Mononuclear cell (primary cell): ENCODE data around the gene ZNF669. TPM values are rescaled to one million over a fixed set of nuclear protein-coding genes. Genes with fewer than 3 reads are reported as not detected.
"Not testable (repeated sequence)": the region's sequence is repeated elsewhere in the genome, so short reads cannot be mapped to it uniquely, and the experiment has no call there.

Source experiments
- H3K27me3 ChIP-seq: 2 replicates; pipeline ENCODE4 v1.6.0; 2011; ENCODE audit warnings: low read length, control low read depth; ENCODE audit not compliant: insufficient read depth
- H3K4me1 ChIP-seq: 2 replicates; pipeline ENCODE4 v1.5.1; 2011; ENCODE audit warnings: mild to moderate bottlenecking, low read length, control low read depth; ENCODE audit not compliant: insufficient read depth
- H3K4me3 ChIP-seq: 2 replicates; pipeline ENCODE4 v1.5.1; 2011; ENCODE audit warnings: mild to moderate bottlenecking, low read length, moderate library complexity
- H3K9me3 ChIP-seq: 2 replicates; pipeline ENCODE4 v1.5.1; 2011; ENCODE audit warnings: low read depth, mild to moderate bottlenecking, control low read depth, low read length
- total RNA-seq: library from RNA; depleted of rRNA; stranded (reverse); fragments of >200 nt; gene quantifications from one replicate; pipeline ENCODE4 v1.2.3, GENCODE V29; 2012

The ZNF669 gene
- 20.8 TPM for total RNA-seq

DNA sequence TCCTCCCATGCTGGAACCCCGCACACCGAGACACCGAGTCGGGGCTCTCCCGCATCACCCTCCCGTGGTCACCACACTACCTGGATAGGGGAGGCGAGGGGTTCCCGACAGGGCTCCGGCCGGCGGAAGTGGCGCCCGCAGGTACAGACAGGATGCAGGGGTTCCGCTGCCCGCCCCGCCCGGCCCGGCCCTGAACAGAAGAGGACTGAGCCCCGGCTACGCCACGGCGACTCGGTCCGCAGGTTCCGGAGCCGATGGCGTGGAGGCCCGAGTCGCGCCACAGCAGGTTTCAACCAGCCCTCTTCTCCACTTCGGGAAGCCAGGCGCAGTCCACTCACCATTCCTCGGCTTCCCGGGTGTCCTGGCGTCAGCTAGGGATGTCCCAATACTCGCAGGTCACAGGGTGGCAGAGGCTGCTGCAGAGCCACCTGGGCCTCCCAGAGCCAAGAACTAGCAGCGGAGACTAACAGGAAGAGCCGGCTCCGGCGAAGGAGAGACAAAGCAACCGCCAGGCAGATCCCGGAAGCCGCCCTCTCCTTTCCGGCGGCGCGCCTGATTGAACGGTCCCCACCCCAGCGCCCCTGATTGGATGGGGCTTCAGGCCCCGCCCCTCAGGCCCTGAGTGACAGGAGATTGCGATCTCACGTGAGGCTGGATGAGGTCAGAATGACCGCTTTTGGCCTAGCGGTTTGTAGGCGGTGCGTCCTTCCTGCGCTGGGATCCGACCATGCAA, at the start of gene ZNF669:
Gene ZNF669 (minus strand): TSS at position 498 of the 733 bp plus-strand sequence. CDS start 157 bp downstream, at position 341.
- Histone ChIP-seq H3K4me3 (peak within 1 kb of the TSS; percentile 94), H3K4me1 (peaks cover 14% of the 10 kb centered on the region), H3K9me3 (peaks cover 32% of the 10 kb centered on the region)

DNA sequence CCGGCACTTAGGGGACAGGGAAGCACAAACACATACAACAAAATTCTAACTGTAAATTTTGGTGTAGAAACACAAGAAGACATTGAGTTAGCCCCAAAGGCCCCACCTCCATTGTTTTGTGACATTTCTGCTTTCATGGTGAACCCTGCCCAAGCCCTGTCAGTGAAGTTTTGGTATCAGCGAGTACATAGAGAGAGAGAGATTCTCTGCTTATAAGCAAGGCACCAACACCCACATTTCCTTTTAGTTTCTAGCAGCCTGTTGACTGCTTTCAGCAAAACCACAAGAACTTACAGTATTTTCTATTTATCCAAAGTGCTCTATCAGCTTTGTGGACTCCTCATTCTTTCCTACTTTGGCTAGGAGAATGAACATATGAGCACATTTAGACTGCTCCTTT, 43.6 kb upstream of the ZNF669 start:
- no peaks in the 10 kb centered on the region for H3K27me3 ChIP-seq
- no peak overlapping the region for H3K4me3 ChIP-seq
- no peaks in the 10 kb centered on the region for H3K4me1 ChIP-seq
- H3K9me3 ChIP-seq, result peaks cover 72% of the 10 kb centered on the region

More for the DNA sequence above, at the start of gene ZNF669:
- H3K27me3 ChIP-seq, result peaks cover 8% of the 10 kb centered on the region

DNA sequence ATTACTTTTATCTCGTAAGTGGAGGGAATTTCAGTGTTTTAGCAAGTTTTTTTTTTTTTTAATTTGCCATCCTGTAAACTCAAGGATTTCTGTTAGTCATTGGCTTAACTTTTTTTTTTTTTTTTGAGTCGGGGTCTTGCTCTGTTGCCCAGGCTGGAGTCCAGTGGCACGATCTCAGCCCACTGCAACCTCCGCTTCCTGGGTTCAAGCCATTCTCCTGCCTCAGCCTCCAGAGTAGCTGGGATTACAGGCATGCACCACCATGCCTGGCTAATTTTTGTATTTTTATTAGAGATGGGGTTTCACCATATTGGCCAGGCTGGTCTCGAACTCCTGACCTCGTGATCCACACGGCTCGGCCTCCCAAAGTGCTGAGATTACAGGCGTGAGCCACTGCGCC, 43.0 kb upstream of the ZNF669 start:
- not testable (repeated sequence) for H3K27me3 ChIP-seq, H3K4me1 ChIP-seq, H3K4me3 ChIP-seq
- peaks cover 72% of the 10 kb centered on the region for H3K9me3 ChIP-seq

DNA sequence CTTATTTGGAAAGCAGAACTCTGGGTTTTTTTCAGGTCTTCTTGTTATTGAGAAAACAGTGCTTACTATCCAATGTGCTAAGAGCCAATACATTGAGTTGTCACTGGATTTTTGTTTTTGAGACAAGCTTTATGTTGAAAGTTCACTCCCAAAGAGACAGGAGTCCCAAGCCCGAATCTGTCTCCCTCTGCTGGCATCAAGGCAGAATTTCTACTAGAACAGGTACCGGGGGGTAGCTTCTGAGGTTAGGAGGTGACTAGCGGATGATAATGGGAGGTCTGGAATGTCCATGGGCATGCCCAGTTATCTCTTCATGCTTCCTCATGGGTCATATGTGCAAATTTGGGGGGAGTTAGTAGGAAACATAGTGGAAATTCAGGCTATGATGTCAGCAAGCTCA, 42.5 kb upstream of the ZNF669 start:
- no peaks in the 10 kb centered on the region for H3K4me1 ChIP-seq
- H3K27me3 ChIP-seq, result no peaks in the 10 kb centered on the region
- H3K4me3 ChIP-seq, result no peak overlapping the region
- H3K9me3 ChIP-seq, result peaks cover 73% of the 10 kb centered on the region

DNA sequence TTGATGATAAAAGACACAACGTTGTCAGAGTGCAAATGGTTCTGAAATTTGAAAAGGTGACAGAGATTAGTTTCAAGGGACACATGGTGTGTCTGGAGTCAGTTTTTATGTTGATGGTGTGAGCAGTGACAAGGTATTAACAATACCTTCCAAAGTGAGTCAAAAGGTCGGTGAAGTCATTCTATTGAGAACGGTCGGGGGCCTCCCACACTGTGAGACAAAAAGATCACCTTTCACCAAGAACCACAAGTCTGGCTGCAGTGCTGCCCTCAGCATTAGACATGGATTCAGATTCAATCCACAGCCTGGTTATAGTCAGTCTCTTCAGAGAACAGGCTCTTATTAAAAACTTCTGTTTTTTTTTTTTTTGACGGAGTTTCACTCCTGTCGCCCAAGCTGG, 41.1 kb upstream of the ZNF669 start:
- peaks cover 82% of the 10 kb centered on the region for H3K9me3 ChIP-seq

DNA sequence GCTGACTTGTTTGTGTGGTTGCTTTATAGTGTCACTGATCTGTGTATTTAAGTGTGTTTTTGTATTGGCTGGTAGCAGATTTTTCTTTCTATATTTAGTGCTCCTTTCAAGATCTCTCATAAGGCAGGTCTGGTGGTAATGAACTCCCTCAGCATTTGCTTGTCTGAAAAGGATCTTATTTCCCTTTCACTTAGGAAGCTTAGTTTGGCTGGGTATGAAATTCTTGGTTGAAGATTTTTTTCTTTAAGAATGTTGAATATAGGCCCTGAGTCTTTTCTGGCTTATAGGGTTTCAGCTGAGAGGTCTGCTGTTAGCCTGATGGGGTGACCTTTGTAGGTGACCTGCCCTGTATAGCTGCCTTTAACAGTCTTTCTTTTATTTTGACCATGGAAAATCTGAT, 35.4 kb upstream of the ZNF669 start:
- not testable (repeated sequence) for H3K4me3 ChIP-seq, H3K4me1 ChIP-seq, H3K27me3 ChIP-seq
- peaks cover 90% of the 10 kb centered on the region for H3K9me3 ChIP-seq

More for the DNA sequence above, 41.1 kb upstream of the ZNF669 start:
- Histone ChIP-seq H3K4me3 (no peak overlapping the region), H3K27me3 (no peaks in the 10 kb centered on the region), H3K4me1 (no peaks in the 10 kb centered on the region)

DNA sequence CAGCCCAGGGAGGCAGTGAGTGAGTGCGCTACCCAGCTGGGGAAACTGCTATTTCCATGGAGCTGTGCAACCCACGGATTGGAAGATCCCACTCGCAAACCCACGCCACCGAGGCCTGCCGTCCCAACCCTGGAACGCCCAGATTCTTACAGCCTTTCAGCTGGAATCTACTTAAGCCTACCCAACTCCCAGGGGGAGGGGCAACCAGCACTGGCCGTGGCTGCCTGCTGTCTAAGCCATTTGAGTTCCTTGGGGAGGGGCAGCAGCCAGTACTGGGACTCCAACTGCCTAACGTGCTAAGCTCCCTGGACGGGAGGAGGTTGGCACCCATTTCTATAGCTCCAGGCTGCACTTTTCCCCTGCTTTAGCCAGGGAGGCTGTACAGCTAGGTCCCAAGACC, 27.1 kb upstream of the ZNF669 start:
- peaks cover 5% of the 10 kb centered on the region for H3K4me1 ChIP-seq
- no peak overlapping the region for H3K4me3 ChIP-seq
- no peaks in the 10 kb centered on the region for H3K27me3 ChIP-seq
- peaks cover 24% of the 10 kb centered on the region for H3K9me3 ChIP-seq

DNA sequence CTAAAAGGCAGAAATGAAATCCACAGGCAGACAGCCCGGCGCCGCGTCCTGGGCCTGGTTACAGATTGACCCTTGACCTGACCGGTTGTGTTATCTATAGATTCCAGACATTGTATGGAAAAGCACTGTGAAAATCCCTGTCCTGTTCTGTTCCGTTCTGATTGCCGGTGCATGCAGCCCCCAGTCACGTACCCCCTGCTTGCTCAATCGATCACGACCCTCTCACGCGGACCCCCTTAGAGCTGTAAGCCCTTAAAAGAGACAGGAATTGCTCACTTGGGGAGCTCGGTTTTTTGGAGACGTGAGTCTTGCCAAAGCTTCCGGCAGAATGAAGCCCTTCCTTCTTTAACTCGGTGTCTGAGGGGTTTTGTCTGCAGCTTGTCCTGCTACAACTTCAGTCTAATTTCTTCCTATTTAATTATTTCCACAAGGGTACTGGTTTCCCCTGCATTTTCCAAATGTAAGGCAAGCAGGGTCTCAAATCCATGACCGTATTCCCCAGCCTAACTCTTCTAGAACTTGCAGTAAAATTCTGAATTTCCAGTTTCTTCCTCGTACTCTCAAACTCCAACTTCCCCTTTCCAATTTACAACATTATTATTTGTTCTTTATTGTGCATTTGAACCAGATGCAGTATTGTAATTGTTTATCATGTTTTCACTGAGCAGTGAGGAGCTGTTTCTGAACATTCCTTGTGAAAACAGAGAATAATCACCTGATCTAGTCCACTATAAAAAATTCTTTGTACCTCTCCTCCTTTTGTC, 23.5 kb upstream of the ZNF669 start:
- H3K4me1 ChIP-seq, H3K27me3 ChIP-seq, H3K9me3 ChIP-seq: not testable (repeated sequence)
- peak overlapping the region; percentile 19 for H3K4me3 ChIP-seq

DNA sequence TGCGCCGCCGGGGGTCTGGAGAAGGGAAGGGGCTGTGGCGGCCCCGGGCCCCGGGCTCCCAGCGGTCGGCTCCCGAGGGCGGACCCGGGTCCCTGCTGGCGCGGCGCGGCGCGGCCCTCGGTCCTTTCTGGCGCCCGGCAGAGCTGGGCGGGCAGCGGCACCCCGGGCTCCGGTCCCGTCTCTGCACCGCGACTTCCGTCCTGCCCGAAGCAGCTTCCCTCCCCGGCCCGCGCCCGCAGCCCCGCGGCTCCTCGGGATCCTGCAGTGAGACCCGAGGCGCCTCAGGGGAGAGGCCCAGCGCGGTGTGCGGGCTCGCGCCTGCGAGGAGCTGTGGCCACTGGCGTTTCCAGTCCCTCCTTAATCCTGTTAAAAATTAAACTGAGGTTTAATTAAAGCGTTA, 22.4 kb upstream of the ZNF669 start:
- not testable (repeated sequence) for H3K27me3 ChIP-seq, H3K4me1 ChIP-seq, H3K9me3 ChIP-seq, H3K4me3 ChIP-seq

DNA sequence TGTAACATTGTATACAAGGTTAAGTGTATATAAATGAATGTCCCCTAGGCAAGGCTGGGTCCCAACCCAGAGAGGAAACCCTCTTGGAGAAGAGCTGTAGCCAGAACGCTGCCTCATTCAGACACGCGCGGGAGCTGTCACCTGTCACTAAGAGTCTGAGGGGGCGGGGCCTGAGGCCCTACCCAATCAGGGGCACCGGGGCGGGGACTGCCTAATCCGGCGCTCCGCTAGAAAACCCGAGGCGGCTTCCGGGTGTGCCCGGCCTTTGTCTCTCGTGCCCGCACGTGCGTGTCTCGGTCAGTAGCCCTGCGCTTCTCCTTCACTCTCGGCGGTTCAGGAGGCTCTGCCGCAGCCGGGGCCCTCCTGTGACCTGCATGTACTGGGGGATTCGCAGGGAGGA, 22.0 kb upstream of the ZNF669 start:
- not testable (repeated sequence) for H3K4me3 ChIP-seq, H3K27me3 ChIP-seq, H3K9me3 ChIP-seq, H3K4me1 ChIP-seq

DNA sequence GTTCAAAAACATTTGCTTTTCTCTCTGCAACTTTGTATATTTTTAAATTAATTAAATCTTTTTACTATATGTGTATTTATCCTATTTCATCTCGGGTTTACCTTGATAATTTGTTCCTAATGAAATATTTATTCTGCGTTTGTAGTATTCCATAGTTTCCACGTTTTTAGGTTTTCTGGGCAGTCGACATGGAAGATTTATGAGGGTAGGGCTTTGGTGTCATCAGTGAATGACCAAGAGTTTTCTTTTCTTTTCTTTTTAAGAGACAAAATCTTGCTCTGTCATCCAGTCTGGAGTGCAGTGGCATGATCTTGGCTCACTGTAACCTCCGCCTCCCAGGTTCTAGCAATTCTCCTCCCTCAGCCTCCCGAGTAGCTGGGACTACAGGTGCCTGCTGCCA, 17.2 kb upstream of the ZNF669 start:
- Histone ChIP-seq H3K9me3 (no peaks in the 10 kb centered on the region), H3K4me1 (no peaks in the 10 kb centered on the region), H3K27me3 (no peaks in the 10 kb centered on the region), H3K4me3 (no peak overlapping the region)

DNA sequence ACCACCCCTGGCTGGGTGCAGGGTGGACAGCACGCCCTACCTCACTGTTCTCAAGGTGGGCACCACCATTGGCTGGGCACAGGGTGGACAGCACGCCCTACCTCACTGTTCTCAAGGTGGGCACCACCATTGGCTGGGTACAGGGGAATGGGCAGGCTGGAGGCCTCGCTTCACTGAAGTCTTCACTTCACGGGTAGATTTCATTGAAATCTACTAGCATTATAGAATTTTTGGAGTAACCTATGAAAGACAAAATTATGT, 16.2 kb upstream of the ZNF669 start:
- H3K9me3 ChIP-seq, H3K4me3 ChIP-seq, H3K4me1 ChIP-seq, H3K27me3 ChIP-seq: not testable (repeated sequence)

DNA sequence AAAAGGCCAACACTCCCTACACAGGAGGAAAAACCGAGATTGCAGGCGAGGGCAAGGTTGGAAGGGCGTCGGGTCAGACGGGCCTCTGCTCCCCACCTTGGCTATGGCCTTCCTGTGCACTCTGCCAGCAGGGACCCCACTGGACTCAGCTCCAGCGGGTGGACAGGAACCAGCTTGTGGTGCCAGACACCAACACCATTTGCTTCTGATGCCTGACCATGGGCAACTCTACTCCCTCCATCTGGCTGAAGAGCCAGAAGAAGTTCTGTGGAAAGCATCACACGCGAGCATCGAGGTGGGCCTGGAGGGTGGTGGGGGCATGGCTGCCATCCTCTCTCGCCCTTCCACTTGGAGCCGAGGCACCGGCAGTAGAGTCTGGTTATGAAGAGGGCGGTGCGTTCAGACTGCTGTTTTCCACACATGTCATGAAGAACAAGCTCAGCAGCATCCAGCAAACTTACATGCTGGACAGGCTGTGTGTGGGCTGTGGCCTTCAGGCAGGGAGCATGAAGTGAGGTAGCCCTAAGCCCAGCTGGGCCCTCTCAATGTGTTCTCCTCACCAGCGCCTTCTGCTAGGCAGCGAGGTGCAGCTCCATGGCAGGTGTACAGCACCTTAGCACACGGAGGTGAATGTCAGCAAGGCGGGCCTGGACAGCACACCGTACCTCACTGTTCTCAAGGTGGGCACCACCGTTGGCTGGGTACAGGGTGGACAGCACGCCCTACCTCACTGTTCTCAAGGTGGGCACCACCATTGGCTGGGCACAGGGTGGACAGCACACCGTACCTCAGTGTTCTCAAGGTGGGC, 15.6 kb upstream of the ZNF669 start:
- H3K4me3 ChIP-seq, result no peak overlapping the region
- no peaks in the 10 kb centered on the region for H3K4me1 ChIP-seq
- H3K9me3 ChIP-seq, result no peaks in the 10 kb centered on the region
- H3K27me3 ChIP-seq, result no peaks in the 10 kb centered on the region

DNA sequence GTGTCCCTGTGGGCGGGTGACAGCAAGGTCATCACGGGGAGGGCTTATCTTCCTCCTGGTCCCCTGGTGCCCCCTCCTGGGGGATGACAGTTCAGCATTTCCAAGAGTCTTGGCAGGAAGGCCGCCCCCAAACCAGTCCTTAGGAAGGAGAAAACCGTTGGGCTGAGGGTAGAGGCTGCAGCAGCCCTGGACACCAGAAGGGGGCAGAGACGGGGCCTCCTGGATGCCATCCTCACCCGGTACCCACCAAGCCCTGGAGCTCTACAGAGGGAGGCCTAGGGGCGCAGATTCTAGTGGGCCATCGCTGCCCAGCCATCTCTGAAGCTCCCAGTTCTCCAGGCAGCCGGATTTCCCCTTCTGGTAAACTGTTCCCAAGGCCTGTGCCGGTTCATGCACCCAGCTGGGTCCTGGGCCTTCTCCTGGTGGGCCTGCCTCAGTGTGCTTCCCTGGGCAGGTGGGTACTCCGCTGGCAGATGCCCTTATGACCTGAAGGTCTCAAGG, 14.8 kb upstream of the ZNF669 start:
- no peaks in the 10 kb centered on the region for H3K4me1 ChIP-seq
- H3K4me3 ChIP-seq, result no peak overlapping the region
- H3K27me3 ChIP-seq, result no peaks in the 10 kb centered on the region
- no peaks in the 10 kb centered on the region for H3K9me3 ChIP-seq

DNA sequence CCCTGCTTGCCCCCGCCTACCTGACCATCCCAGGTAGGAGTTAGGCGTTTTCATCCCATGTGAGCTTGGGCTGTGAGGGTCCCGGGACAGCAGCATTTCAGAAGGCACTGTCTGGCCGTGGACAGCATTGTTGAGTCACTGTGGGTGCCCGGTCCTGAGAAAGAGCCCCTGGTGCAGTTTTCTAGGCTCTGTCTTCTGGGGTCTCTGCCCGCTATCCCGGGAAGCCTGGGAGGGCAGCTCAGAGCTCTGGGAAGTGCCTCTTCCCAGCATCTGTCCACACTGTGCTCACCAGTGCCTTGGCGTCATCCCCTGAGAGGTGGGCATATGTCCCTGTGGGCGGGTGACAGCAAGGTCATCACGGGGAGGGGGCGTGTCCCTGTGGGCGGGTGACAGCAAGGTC, 11.4 kb upstream of the ZNF669 start:
- peaks cover 16% of the 10 kb centered on the region for H3K27me3 ChIP-seq
- peaks cover 15% of the 10 kb centered on the region for H3K4me1 ChIP-seq
- H3K9me3 ChIP-seq, result no peaks in the 10 kb centered on the region
- H3K4me3 ChIP-seq, result no peak overlapping the region
